Progenitor cell of endocrine pancreas (in vitro differentiated cells): ENCODE measurements around the gene CELSR1. TPM values are rescaled to one million over a fixed set of nuclear protein-coding genes. Genes with fewer than 3 reads are reported as not detected.

Experiments used
- DNase-seq: peaks from one replicate; pipeline ENCODE4 v3.0.0; 2021; ENCODE audit warnings: low spot score; ENCODE audit not compliant: unreplicated experiment
- H3K27ac Mint-ChIP-seq: 2 replicates; pipeline ENCODE4 v1.8.0; 2021; ENCODE audit warnings: mild to moderate bottlenecking, moderate library complexity, mixed read lengths
- H3K27me3 Mint-ChIP-seq: 2 replicates; pipeline ENCODE4 v1.8.0; 2021; ENCODE audit warnings: mixed read lengths
- H3K36me3 Mint-ChIP-seq: 2 replicates; pipeline ENCODE4 v1.8.0; 2022; ENCODE audit warnings: mixed read lengths; ENCODE audit not compliant: insufficient read depth
- H3K4me1 Mint-ChIP-seq: 2 replicates; pipeline ENCODE4 v1.8.0; 2021; ENCODE audit warnings: low read depth, mixed read lengths
- H3K4me3 Mint-ChIP-seq: 2 replicates; pipeline ENCODE4 v1.8.0; 2021; ENCODE audit warnings: low read depth, mild to moderate bottlenecking, moderate library complexity, mixed read lengths
- H3K9me3 Mint-ChIP-seq: 2 replicates; pipeline ENCODE4 v1.8.0; 2021; ENCODE audit warnings: low read depth, mixed read lengths
- total RNA-seq: library from RNA; stranded (reverse); gene quantifications from 2 replicates; pipeline ENCODE4 v1.2.1, GENCODE V29; 2021
- TF ChIP-seq, protein P1 (sequence below): fragments of 200-600 bp; sonication (generic); IDR thresholded peaks from one replicate; pipeline ENCODE4 v1.5.0; 2021; ENCODE audit warnings: antibody characterized with exemption, mild to moderate bottlenecking; ENCODE audit not compliant: unreplicated experiment

CELSR1 gene
- total RNA-seq, 1 donor from 2014 or later: 20.9 TPM

- peak; percentile 27 for DNase-seq
- peak overlapping the region; percentile 92 for H3K4me3 Mint-ChIP-seq
- TF ChIP-seq, protein P1, sequence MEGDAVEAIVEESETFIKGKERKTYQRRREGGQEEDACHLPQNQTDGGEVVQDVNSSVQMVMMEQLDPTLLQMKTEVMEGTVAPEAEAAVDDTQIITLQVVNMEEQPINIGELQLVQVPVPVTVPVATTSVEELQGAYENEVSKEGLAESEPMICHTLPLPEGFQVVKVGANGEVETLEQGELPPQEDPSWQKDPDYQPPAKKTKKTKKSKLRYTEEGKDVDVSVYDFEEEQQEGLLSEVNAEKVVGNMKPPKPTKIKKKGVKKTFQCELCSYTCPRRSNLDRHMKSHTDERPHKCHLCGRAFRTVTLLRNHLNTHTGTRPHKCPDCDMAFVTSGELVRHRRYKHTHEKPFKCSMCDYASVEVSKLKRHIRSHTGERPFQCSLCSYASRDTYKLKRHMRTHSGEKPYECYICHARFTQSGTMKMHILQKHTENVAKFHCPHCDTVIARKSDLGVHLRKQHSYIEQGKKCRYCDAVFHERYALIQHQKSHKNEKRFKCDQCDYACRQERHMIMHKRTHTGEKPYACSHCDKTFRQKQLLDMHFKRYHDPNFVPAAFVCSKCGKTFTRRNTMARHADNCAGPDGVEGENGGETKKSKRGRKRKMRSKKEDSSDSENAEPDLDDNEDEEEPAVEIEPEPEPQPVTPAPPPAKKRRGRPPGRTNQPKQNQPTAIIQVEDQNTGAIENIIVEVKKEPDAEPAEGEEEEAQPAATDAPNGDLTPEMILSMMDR: no peak
- H3K27ac Mint-ChIP-seq: peak overlapping the region; percentile 93
- no peaks in the 10 kb centered on the region for H3K9me3 Mint-ChIP-seq
- peaks cover 12% of the 10 kb centered on the region for H3K4me1 Mint-ChIP-seq
- peaks cover 10% of the 10 kb centered on the region for H3K36me3 Mint-ChIP-seq
- no peaks in the 10 kb centered on the region for H3K27me3 Mint-ChIP-seq
These were observed 201.0 kb downstream of the CELSR1 start for GRCh38 chr22:46336119-46337078.

GRCh38 chr22:46335201-46336118 lies 202.0 kb downstream of the CELSR1 start, which contains the start of gene TRMU:
Gene TRMU, plus strand, starts transcription at chr22:46335714. Its CDS starts 51 bp downstream, at chr22:46335765.
- Mint-ChIP-seq H3K27me3 (no peaks in the 10 kb centered on the region), H3K4me1 (peaks cover 12% of the 10 kb centered on the region), H3K9me3 (no peaks in the 10 kb centered on the region)

DNA sequence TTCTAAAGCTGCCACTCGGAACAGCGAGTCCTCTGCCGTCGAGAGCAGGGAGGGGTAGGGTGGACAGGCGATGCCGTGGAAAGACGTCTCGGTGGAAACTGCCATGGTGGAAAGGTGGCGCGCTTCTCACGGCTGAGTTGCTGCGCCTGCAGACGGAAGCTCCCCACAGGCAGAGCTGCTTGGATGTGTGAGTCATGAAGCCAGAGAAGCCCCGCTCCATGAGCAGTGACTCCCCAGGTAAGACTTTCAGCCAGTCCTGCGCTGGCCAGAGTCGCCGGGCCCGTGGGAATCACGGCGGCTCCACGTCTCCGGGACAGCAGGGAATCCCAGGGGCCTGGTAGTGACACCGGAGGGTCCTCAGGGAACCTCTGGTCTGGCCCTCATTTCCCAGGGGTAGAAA lies 205.9 kb downstream of the CELSR1 start:
- TF ChIP-seq, protein P1: no peak
- Mint-ChIP-seq H3K36me3 (peaks cover 4% of the 10 kb centered on the region), H3K27me3 (no peaks in the 10 kb centered on the region), H3K4me3 (no peak overlapping the region), H3K9me3 (no peaks in the 10 kb centered on the region), H3K4me1 (peaks cover 6% of the 10 kb centered on the region), H3K27ac (no peak overlapping the region)
- DNase-seq: no peak

More at GRCh38 chr22:46335201-46336118, 202.0 kb downstream of the CELSR1 start, which contains the start of gene TRMU:
- peak within 1 kb of the TSS; percentile 92 for H3K4me3 Mint-ChIP-seq
- peak within 1 kb of the TSS; percentile 98 for H3K27ac Mint-ChIP-seq
- peak; percentile 68 for DNase-seq
- TF ChIP-seq, protein P1: no peak
- peaks cover 11% of the 10 kb centered on the region for H3K36me3 Mint-ChIP-seq

DNA sequence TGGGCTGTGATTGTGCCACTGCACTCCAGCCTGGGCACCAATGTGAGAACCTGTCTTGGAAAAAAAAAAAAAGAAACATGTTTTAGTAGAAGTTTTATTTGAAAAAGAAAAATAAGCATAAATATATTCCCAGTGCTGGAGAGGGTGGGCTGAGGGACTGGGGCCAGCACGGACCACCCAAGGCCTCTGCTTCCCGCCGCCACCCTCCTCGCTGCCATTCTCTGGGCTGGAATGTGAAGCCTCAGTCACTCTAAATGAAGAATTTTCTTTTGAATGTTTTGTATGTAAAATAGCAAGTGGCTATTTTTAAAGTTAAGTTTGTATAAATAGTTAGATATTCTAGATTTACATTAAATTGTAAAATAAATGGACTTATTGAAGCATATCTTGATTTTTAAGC lies 207.0 kb downstream of the CELSR1 start:
- TF ChIP-seq, protein P1: no peak
- DNase-seq: no peak
- Mint-ChIP-seq H3K4me3 (no peak overlapping the region), H3K9me3 (no peaks in the 10 kb centered on the region), H3K27ac (no peak overlapping the region), H3K4me1 (peaks cover 3% of the 10 kb centered on the region), H3K27me3 (no peaks in the 10 kb centered on the region), H3K36me3 (peaks cover 6% of the 10 kb centered on the region)

GRCh38 chr22:46329616-46330015 lies 207.8 kb downstream of the CELSR1 start:
- Mint-ChIP-seq H3K9me3 (no peaks in the 10 kb centered on the region), H3K4me1 (no peaks in the 10 kb centered on the region), H3K27ac (no peak overlapping the region), H3K36me3 (peaks cover 6% of the 10 kb centered on the region), H3K27me3 (no peaks in the 10 kb centered on the region), H3K4me3 (no peak overlapping the region)
- TF ChIP-seq, protein P1: no peak
- DNase-seq: no peak
